ENCODE data around the gene RCOR1.

The RCOR1 gene

DNA sequence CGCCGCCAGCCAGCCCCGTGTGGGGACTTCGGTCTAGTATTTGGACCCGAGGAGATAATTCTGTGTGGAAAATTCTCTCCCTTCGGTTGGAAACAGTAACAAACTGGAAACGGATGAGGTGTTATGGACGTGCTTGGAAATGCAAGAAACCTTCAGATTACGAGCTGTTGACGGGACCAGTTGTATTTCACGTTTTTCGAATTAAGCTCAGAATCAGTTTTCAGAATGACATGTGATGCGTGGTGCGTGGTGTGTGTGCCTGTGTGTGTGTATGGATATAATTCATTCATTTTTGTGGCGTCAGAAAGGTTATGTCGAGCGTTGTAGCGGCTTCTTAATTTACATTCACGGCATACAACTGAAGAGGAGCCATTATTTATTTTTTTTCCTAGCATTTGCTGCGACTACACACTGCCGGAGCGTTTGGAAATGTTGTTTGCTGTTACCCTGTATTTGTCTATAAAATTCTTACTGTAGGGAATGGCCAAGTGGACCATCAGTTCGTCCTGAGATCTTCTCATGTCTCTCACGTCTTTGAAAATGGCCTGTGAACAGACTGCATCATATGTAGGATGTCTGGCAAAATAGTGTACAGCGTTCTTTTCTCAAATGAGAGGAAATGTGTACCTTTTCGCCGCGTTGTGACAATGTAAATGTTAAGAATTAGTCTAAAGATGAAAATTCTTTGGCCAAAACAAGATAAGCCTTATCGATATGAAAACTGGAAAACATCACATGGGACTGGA is 186.1 kb downstream of the RCOR1 start:
- peak; percentile 37 for DNase-seq

GRCh38 chr14:102779084-102779462 is 186.6 kb downstream of the RCOR1 start:
- no peak for DNase-seq

DNA sequence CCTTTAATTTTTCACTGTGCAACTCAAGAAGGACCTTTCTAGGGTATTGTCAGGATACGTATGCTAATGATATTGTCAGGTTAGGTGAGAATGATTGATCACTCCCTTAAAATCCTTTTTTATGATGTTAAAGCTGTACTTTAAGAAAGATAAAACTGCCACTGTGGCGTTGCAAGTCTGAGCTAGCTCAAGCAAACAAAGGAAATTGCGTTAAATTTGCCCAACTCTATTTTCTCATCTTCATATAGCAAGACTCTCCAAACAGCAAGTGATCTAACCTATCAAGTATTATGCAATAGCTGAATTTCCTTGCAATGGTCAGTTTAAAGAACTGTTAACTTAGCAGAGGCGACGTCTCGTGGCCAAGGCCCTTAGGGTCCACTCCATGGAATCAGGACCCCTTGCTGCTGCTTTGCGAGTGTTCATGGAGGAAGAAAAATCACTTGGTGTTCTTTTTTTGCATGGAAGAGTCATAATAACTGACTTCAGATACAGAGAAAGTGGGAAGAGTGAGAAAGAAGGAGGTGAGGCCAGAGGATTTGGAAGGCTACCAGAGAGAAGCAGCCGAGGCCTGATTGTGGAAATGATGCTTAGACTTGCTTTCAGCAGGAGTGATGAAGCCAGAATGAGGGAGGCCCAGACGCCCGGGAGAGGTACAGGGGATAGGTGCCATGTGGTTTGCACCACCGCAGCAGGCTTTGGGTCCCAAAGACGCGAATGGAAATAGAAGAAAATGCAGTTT is 187.3 kb downstream of the RCOR1 start:
- DNase-seq, result no peak

Measured in femur (tissue), 1 donor.